ENCODE results near the gene PALLD. TPM values are rescaled to one million over a fixed set of nuclear protein-coding genes. Genes with fewer than 3 reads are reported as not detected.

The PALLD gene
- total and polyA plus RNA-seq, 9 donors = 86.1 to 155 (median 146) TPM

- Histone ChIP-seq H3K4me1 (ENCODE audit: control insufficient read depth, insufficient read depth, low read length) (peaks cover 26% of the 10 kb centered on the region), H3K9me3 (replicated peaks; ENCODE audit: control insufficient read depth, low read depth, low read length) (no peaks in the 10 kb centered on the region), H3K36me3 (ENCODE audit: control insufficient read depth, insufficient read depth, low read length) (no peaks in the 10 kb centered on the region), H3K27me3 (ENCODE audit: control insufficient read depth, insufficient read depth, low read length) (no peaks in the 10 kb centered on the region), H3K27ac (ENCODE audit: low read length) (no peak overlapping the region), H3K4me3 (ENCODE audit: low read length) (no peak overlapping the region)
- DNase-seq = no peak
- no CpG with 5 or more reads among the region's 2 CpGs for WGBS (ENCODE audit: insufficient coverage)
Observed at GRCh38 chr4:168584321-168584771, 87.5 kb downstream of the PALLD start.

GRCh38 chr4:168585168-168586091, 88.6 kb downstream of the PALLD start:
- Histone ChIP-seq H3K4me1 (ENCODE audit: control insufficient read depth, insufficient read depth, low read length) (peaks cover 26% of the 10 kb centered on the region), H3K9me3 (replicated peaks; ENCODE audit: control insufficient read depth, low read depth, low read length) (no peaks in the 10 kb centered on the region), H3K27ac (ENCODE audit: low read length) (no peak overlapping the region), H3K27me3 (ENCODE audit: control insufficient read depth, insufficient read depth, low read length) (no peaks in the 10 kb centered on the region), H3K36me3 (ENCODE audit: control insufficient read depth, insufficient read depth, low read length) (no peaks in the 10 kb centered on the region), H3K4me3 (ENCODE audit: low read length) (no peak overlapping the region)
- peak; percentile 94 for DNase-seq
- 18% methylated on average over 4 of the region's 9 CpGs for WGBS (ENCODE audit: insufficient coverage)

DNA sequence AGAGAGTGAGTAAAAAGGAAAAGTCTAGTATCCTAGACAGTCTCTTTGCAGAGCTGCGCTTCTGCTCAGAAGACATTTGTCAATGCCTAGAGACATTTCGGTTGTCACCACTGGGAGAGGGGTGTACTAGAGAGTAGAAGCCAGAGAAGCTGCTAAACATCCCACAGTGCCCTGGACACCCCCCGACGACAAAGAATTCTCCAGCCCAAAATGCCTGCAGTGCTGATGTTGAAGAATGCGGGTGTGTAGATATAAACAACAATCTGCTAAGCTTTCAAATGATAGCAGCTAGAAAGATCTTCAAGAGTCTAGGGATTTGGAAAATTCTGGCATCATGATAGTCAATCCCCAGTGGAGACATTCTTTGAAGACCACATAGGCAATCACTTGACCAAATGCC, 90.1 kb downstream of the PALLD start:
- WGBS (ENCODE audit: insufficient coverage) = 50% methylated on average over 2 of the region's 5 CpGs

GRCh38 chr4:168587411-168588125, 90.7 kb downstream of the PALLD start:
- DNase-seq = peak; percentile 92

More for the DNA sequence above, 90.1 kb downstream of the PALLD start:
- peak overlapping the region; percentile 79 for H3K27ac ChIP-seq (ENCODE audit: low read length)
- no peak overlapping the region for H3K4me3 ChIP-seq (ENCODE audit: low read length)
- H3K36me3 ChIP-seq (ENCODE audit: control insufficient read depth, insufficient read depth, low read length) = no peaks in the 10 kb centered on the region
- H3K4me1 ChIP-seq (ENCODE audit: control insufficient read depth, insufficient read depth, low read length) = peaks cover 26% of the 10 kb centered on the region
- DNase-seq = no peak
- no peaks in the 10 kb centered on the region for H3K9me3 ChIP-seq (replicated peaks; ENCODE audit: control insufficient read depth, low read depth, low read length)
- no peaks in the 10 kb centered on the region for H3K27me3 ChIP-seq (ENCODE audit: control insufficient read depth, insufficient read depth, low read length)

GRCh38 chr4:168588916-168589531, 92.2 kb downstream of the PALLD start:
- Histone ChIP-seq H3K4me3 (ENCODE audit: low read length) (no peak overlapping the region), H3K27me3 (ENCODE audit: control insufficient read depth, insufficient read depth, low read length) (no peaks in the 10 kb centered on the region), H3K36me3 (ENCODE audit: control insufficient read depth, insufficient read depth, low read length) (no peaks in the 10 kb centered on the region), H3K27ac (ENCODE audit: low read length) (peak overlapping the region; percentile 59), H3K9me3 (replicated peaks; ENCODE audit: control insufficient read depth, low read depth, low read length) (no peaks in the 10 kb centered on the region), H3K4me1 (ENCODE audit: control insufficient read depth, insufficient read depth, low read length) (peaks cover 26% of the 10 kb centered on the region)
- peak; percentile 94 for DNase-seq
- 32% methylated on average over 4 of the region's 8 CpGs for WGBS (ENCODE audit: insufficient coverage)

More at GRCh38 chr4:168587411-168588125, 90.7 kb downstream of the PALLD start:
- Histone ChIP-seq H3K4me3 (ENCODE audit: low read length) (no peak overlapping the region), H3K27me3 (ENCODE audit: control insufficient read depth, insufficient read depth, low read length) (no peaks in the 10 kb centered on the region), H3K4me1 (ENCODE audit: control insufficient read depth, insufficient read depth, low read length) (peaks cover 26% of the 10 kb centered on the region), H3K36me3 (ENCODE audit: control insufficient read depth, insufficient read depth, low read length) (no peaks in the 10 kb centered on the region), H3K27ac (ENCODE audit: low read length) (peak overlapping the region; percentile 79), H3K9me3 (replicated peaks; ENCODE audit: control insufficient read depth, low read depth, low read length) (no peaks in the 10 kb centered on the region)
- 39% methylated on average over 11 of the region's 11 CpGs for WGBS (ENCODE audit: insufficient coverage)

DNA sequence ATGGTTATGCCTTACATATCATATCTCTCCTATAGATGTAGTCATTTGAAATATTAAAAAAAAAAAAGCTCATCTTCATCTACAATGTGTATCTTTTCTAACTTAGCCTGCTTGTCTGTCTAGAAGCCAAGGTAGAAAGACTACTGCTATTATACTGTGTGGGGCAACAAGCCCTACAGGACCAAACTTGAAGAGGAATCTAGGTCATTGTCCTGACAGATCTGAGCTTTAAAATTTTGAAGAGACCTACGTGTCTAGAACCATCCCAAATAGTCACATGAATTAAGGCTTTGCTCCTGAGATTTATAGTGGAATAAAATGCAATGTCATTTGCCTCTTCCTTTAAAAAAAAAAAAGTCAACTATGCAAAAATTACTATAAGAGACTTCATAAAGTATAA, 95.8 kb downstream of the PALLD start:
- peaks cover 9% of the 10 kb centered on the region for H3K4me1 ChIP-seq (ENCODE audit: control insufficient read depth, insufficient read depth, low read length)
- no peaks in the 10 kb centered on the region for H3K27me3 ChIP-seq (ENCODE audit: control insufficient read depth, insufficient read depth, low read length)
- no CpG with 5 or more reads among the region's 1 CpG for WGBS (ENCODE audit: insufficient coverage)
- no peak for DNase-seq
- no peaks in the 10 kb centered on the region for H3K9me3 ChIP-seq (replicated peaks; ENCODE audit: control insufficient read depth, low read depth, low read length)
- H3K27ac ChIP-seq (ENCODE audit: low read length) = no peak overlapping the region
- H3K4me3 ChIP-seq (ENCODE audit: low read length) = no peak overlapping the region
- no peaks in the 10 kb centered on the region for H3K36me3 ChIP-seq (ENCODE audit: control insufficient read depth, insufficient read depth, low read length)

- WGBS (ENCODE audit: insufficient coverage) = no CpG with 5 or more reads among the region's 4 CpGs
Observed at GRCh38 chr4:168593399-168593798, 96.5 kb downstream of the PALLD start.

DNA sequence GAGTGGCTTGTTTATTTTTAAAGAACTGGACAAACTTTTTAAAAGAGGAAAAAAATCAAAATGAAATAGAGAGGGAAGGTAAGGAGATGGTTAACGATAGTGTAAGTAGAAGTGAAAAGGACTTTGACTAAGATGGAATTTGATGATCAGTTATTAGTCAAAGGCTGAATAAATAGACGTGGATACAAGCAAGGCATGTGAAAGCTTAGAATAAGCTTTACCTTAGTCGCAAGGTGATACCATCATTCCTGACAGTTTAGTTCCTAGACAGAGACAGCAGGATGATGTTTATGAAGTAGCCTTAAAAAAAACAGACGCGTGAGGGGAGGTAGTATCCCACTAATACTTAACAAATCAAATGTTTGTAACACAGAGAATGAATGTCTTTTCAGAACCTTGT, 97.3 kb downstream of the PALLD start:
- Histone ChIP-seq H3K4me3 (ENCODE audit: low read length) (no peak overlapping the region), H3K9me3 (replicated peaks; ENCODE audit: control insufficient read depth, low read depth, low read length) (no peaks in the 10 kb centered on the region), H3K4me1 (ENCODE audit: control insufficient read depth, insufficient read depth, low read length) (peaks cover 1% of the 10 kb centered on the region), H3K27ac (ENCODE audit: low read length) (no peak overlapping the region), H3K36me3 (ENCODE audit: control insufficient read depth, insufficient read depth, low read length) (no peaks in the 10 kb centered on the region), H3K27me3 (ENCODE audit: control insufficient read depth, insufficient read depth, low read length) (no peaks in the 10 kb centered on the region)
- no peak for DNase-seq
- WGBS (ENCODE audit: insufficient coverage) = 95% methylated on average over 3 of the region's 5 CpGs

More at GRCh38 chr4:168593399-168593798, 96.5 kb downstream of the PALLD start:
- DNase-seq = no peak
- Histone ChIP-seq H3K4me3 (ENCODE audit: low read length) (no peak overlapping the region), H3K27ac (ENCODE audit: low read length) (no peak overlapping the region), H3K9me3 (replicated peaks; ENCODE audit: control insufficient read depth, low read depth, low read length) (no peaks in the 10 kb centered on the region), H3K27me3 (ENCODE audit: control insufficient read depth, insufficient read depth, low read length) (no peaks in the 10 kb centered on the region), H3K4me1 (ENCODE audit: control insufficient read depth, insufficient read depth, low read length) (peaks cover 4% of the 10 kb centered on the region), H3K36me3 (ENCODE audit: control insufficient read depth, insufficient read depth, low read length) (no peaks in the 10 kb centered on the region)

- H3K27me3 ChIP-seq (ENCODE audit: control insufficient read depth, insufficient read depth, low read length) = no peaks in the 10 kb centered on the region
- DNase-seq = no peak
Observed at GRCh38 chr4:168598191-168598590, 101.3 kb downstream of the PALLD start.

More at GRCh38 chr4:168598191-168598590, 101.3 kb downstream of the PALLD start:
- Histone ChIP-seq H3K9me3 (replicated peaks; ENCODE audit: control insufficient read depth, low read depth, low read length) (no peaks in the 10 kb centered on the region), H3K4me3 (ENCODE audit: low read length) (no peak overlapping the region), H3K36me3 (ENCODE audit: control insufficient read depth, insufficient read depth, low read length) (no peaks in the 10 kb centered on the region), H3K27ac (ENCODE audit: low read length) (no peak overlapping the region), H3K4me1 (ENCODE audit: control insufficient read depth, insufficient read depth, low read length) (no peaks in the 10 kb centered on the region)
- WGBS (ENCODE audit: insufficient coverage) = no CpG with 5 or more reads among the region's 1 CpG
